ENCODE measurements around the gene COX8C.

DNA sequence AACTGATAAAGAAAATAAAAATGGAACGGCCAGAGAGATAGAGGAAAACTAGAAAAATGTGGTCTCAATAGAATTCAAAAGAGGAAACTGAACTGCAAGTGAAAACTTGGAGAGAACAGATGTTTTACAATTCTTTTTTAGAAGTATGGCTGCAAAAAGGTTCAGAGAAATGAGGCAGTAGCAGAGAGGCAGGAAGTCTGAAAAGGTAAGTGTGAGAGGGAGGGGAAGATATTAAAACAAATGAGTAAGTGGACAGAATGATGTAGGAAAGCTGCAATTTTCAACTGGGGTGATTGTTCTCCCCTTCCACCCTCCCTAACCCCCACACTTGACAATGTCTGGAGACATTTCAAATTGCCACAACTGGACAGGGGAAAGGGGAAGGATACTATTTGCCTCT is 27.0 kb upstream of the COX8C start:
- TF ChIP-seq ZNF263 (CRISPR knock-in tag; IDR thresholded peaks at IDR 0.05; ENCODE audit: borderline replicate concordance) (no peak), TOE1 (IDR thresholded peaks at IDR 0.05; ENCODE audit: borderline replicate concordance) (no peak), TOE1 (CRISPR knock-in tag; IDR thresholded peaks at IDR 0.05; ENCODE audit: borderline replicate concordance, low read depth) (no peak), MEF2A (IDR thresholded peaks at IDR 0.05; ENCODE audit: control insufficient read depth, low read depth, low read length) (no peak), POLR2A (conservative IDR thresholded peaks at IDR 0.05) (no peak), ZNF12 (CRISPR knock-in tag; IDR thresholded peaks at IDR 0.05) (no peak), MEIS2 (IDR thresholded peaks at IDR 0.05; ENCODE audit: partially characterized antibody) (no peak), EP300 (IDR thresholded peaks at IDR 0.05; ENCODE audit: low read length) (no peak), EGR1 (conservative IDR thresholded peaks at IDR 0.05) (no peak), SIRT6 (IDR thresholded peaks at IDR 0.05; ENCODE audit: low read depth, low read length) (no peak), MAZ (CRISPR knock-in tag; conservative IDR thresholded peaks at IDR 0.05 in 1 of 2, IDR thresholded peaks at IDR 0.05 in 1 of 2) (no peak), ZNF253 (CRISPR knock-in tag; conservative IDR thresholded peaks at IDR 0.05) (no peak), ZNF184 (CRISPR knock-in tag; IDR thresholded peaks at IDR 0.05) (no peak)
- TF ChIP-seq, protein P1, sequence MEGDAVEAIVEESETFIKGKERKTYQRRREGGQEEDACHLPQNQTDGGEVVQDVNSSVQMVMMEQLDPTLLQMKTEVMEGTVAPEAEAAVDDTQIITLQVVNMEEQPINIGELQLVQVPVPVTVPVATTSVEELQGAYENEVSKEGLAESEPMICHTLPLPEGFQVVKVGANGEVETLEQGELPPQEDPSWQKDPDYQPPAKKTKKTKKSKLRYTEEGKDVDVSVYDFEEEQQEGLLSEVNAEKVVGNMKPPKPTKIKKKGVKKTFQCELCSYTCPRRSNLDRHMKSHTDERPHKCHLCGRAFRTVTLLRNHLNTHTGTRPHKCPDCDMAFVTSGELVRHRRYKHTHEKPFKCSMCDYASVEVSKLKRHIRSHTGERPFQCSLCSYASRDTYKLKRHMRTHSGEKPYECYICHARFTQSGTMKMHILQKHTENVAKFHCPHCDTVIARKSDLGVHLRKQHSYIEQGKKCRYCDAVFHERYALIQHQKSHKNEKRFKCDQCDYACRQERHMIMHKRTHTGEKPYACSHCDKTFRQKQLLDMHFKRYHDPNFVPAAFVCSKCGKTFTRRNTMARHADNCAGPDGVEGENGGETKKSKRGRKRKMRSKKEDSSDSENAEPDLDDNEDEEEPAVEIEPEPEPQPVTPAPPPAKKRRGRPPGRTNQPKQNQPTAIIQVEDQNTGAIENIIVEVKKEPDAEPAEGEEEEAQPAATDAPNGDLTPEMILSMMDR (IDR thresholded peaks at IDR 0.05 in 2 of 3, conservative IDR thresholded peaks at IDR 0.05 in 1 of 3; ENCODE audit: insufficient read depth in 2 of 3, low read depth in 1 of 3, low read length in 3 of 3) = no peak
